ENCODE data around the gene ARHGEF4.

Gene ARHGEF4

DNA sequence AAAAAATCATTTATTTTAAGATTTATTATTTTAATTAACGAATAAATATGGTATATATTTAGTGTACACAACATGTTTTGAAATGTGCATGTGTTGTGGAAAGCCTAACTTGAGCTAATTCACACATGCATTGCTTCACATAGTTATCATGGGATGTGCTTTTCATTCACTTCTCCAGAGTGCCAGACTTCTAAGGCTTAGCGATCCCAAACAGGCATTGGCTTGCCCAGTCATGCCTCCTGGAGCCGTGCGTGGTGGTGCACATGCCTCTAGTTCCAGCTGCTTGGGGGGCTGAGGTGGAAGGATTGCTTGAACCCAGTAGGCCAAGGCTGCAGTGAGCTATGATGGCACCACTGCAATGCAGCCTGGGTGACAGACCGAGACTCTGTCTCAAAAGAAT lies 40.5 kb downstream of the ARHGEF4 start:
- H3K4me3 ChIP-seq (ENCODE audit: low read length), result no peak overlapping the region
- TF ChIP-seq, protein P1, sequence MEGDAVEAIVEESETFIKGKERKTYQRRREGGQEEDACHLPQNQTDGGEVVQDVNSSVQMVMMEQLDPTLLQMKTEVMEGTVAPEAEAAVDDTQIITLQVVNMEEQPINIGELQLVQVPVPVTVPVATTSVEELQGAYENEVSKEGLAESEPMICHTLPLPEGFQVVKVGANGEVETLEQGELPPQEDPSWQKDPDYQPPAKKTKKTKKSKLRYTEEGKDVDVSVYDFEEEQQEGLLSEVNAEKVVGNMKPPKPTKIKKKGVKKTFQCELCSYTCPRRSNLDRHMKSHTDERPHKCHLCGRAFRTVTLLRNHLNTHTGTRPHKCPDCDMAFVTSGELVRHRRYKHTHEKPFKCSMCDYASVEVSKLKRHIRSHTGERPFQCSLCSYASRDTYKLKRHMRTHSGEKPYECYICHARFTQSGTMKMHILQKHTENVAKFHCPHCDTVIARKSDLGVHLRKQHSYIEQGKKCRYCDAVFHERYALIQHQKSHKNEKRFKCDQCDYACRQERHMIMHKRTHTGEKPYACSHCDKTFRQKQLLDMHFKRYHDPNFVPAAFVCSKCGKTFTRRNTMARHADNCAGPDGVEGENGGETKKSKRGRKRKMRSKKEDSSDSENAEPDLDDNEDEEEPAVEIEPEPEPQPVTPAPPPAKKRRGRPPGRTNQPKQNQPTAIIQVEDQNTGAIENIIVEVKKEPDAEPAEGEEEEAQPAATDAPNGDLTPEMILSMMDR (conservative IDR thresholded peaks at IDR 0.05; ENCODE audit: low read length), result no peak

DNA sequence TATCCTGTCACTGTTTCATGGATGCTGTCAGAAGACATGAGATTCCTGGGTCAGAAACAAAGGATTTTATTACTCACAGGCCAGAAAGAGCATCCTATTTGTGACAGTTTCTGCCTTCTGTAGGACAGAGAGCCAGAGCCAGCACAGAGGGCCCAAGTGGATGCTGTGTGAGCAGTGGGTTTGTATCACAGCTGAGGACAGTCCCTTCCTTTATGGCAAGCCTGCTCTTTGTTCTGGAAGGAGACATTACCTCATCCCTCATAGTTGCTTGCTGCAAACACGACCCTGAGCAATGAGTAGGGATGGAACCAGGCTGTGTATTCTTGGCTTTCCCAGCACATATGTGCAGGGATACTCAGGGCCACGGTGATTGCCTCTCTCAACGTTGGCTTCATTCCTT lies 41.6 kb downstream of the ARHGEF4 start:
- DNase-seq (ENCODE audit: low read depth), result no peak
- no peak overlapping the region for H3K4me3 ChIP-seq (ENCODE audit: low read length)
- TF ChIP-seq, protein P1 (conservative IDR thresholded peaks at IDR 0.05; ENCODE audit: low read length), result no peak

More for the DNA sequence above, 40.5 kb downstream of the ARHGEF4 start:
- DNase-seq (ENCODE audit: low read depth), result no peak

DNA sequence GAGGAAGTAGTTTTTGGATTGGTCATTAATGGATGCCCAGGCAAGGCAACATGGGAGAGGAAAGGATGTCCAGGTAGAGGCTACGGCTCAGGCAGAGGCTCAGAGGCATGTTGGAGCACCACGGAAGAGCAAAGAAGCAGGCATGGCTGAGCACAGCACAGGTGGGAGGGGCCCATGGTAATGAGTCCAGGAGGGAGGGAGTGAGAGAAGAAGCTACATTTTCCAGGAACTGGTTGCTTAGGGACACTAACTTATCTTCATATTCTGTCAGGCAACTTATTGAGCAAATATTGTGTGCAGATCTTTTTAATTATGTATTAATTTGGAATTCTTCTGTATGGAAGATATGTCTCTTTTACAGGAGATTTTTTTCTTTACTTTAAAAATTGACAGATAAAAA lies 42.2 kb downstream of the ARHGEF4 start:
- DNase-seq (ENCODE audit: low read depth), result no peak
- TF ChIP-seq, protein P1 (conservative IDR thresholded peaks at IDR 0.05; ENCODE audit: low read length), result no peak
- no peak overlapping the region for H3K4me3 ChIP-seq (ENCODE audit: low read length)

DNA sequence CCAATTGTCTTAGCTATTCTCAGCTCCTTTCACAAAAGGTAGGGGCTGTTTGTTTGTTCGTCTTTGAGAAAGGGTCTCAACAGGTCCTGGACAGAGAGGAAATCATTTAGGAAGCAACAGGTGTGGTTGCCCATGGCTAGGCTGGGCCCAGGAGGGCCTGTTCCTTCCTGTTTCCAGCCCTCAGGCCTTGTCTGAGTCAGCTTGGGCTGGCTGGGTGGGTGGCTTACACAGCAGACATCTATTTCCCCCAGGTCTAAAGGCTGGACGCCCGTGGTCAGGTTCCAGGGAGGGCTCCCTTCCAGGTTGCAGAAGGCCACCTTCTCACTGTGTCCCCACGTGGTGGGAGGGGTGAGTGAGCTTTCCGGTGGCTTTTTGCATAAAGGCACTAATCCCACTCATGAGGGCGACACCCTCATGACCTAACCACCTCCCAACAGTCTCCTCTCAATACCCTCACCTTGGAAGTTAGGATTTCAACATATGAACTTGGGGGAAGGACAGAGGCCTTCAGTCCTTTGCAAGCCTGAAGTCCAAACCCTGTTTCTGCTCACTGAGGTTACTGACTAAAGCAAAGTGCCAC lies 45.5 kb downstream of the ARHGEF4 start:
- H3K4me3 ChIP-seq (ENCODE audit: low read length), result no peak overlapping the region
- TF ChIP-seq, protein P1 (conservative IDR thresholded peaks at IDR 0.05; ENCODE audit: low read length), result no peak

DNA sequence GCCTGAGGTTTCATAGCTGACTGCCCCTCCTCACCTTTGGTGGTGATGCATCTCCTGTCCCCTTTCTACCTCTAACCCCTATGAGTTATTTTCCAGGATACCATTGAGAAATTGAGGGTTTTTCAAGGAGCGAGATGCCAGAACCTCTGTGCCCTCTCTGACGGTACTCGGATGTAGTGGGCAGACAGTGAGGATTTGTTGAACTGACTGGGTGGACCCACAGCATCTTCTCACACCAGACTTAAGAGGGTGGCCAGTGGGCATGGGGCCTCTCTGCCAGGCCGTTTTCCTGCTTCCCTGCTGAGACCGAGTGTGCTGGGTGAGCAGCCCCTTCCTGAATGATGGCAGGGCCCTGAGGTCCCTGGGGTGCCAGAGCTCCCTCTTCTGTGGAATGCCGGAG lies 46.3 kb downstream of the ARHGEF4 start:
- DNase-seq (ENCODE audit: low read depth), result no peak
- H3K4me3 ChIP-seq (ENCODE audit: low read length), result no peak overlapping the region
- TF ChIP-seq, protein P1 (conservative IDR thresholded peaks at IDR 0.05; ENCODE audit: low read length), result no peak

More for the DNA sequence above, 45.5 kb downstream of the ARHGEF4 start:
- DNase-seq (ENCODE audit: low read depth), result no peak

DNA sequence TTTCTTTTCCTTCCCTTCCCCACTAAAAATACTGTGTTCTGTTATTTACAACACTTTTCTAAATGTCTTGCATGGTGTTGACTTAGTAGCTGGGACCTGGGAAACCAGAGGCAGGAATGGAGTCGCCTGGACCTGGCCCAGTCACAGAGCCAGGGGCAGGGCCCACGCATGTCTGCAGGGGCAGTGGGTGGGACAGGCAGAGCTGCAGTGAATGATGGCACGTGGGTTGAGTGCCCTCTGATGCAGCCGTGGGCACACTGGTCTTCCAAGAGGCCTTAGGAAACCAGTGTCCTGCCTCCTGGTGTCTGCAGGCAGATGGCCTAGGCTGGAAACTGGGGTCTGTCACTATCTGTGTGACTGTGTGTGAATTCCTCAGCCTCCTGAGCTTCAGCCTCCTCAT lies 46.8 kb downstream of the ARHGEF4 start:
- H3K4me3 ChIP-seq (ENCODE audit: low read length), result no peak overlapping the region
- DNase-seq (ENCODE audit: low read depth), result no peak
- TF ChIP-seq, protein P1 (conservative IDR thresholded peaks at IDR 0.05; ENCODE audit: low read length), result no peak

DNA sequence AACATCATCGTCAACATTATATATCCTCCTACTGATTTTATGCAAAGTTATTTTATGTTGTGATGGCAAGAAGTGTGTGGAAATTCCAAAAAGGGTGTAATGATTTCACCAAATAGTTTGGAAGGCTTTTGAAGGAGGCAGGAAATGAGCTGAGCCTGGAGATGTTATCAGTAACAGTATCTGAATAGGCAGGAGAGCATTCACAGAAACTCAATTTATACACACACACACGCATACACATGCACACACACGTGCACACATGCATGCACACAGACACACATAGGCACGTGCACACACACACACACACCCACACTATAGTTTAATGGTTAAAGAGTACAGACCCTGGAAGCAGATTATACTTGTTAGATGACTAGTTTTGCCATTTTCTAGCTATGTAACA lies 47.3 kb downstream of the ARHGEF4 start:
- no peak overlapping the region for H3K4me3 ChIP-seq (ENCODE audit: low read length)
- no peak for DNase-seq (ENCODE audit: low read depth)
- TF ChIP-seq, protein P1 (conservative IDR thresholded peaks at IDR 0.05; ENCODE audit: low read length), result no peak
